GM23338 (cell line): Measurements from ENCODE around the gene RNF114. TPM values are rescaled to one million over a fixed set of nuclear protein-coding genes. Genes with fewer than 3 reads are reported as not detected.
A peak's percentile ranks its signal among the peaks of the same experiment; 100 is the strongest.

Experiments used
- ATAC-seq: fragments of 200-7000 bp; cut with Tn5 transposase; 3 replicates; pipeline ENCODE4 v1.9.1; 2020
- DNase-seq: peaks from one replicate; pipeline ENCODE4 v3.0.0-alpha.2; 2015; ENCODE audit warnings: low spot score
- H2AFZ ChIP-seq: fragments of 200-600 bp; sonication (generic); 2 replicates; pipeline ENCODE4 v1.8.0; 2016; ENCODE audit warnings: antibody characterized with exemption, mild to moderate bottlenecking, moderate library complexity
- H3F3A ChIP-seq: fragments of 200-600 bp; sonication (generic); replicated peaks from 2 replicates; pipeline ENCODE4 v1.8.0; 2017; ENCODE audit warnings: antibody characterized with exemption, mixed run types, low read depth
- H3K27ac ChIP-seq: fragments of 200-600 bp; sonication (generic); 2 replicates; pipeline ENCODE4 v1.6.1; 2016; ENCODE audit warnings: low read depth
- H3K27me3 ChIP-seq: fragments of 200-600 bp; sonication (generic); 2 replicates; pipeline ENCODE4 v1.8.0; 2016; ENCODE audit warnings: mild to moderate bottlenecking, mixed run types, moderate library complexity; ENCODE audit not compliant: insufficient read depth
- H3K36me3 ChIP-seq: fragments of 200-600 bp; sonication (generic); 2 replicates; pipeline ENCODE4 v1.8.0; 2016; ENCODE audit warnings: mild to moderate bottlenecking; ENCODE audit not compliant: insufficient read depth
- H3K4me1 ChIP-seq: fragments of 200-600 bp; sonication (generic); 2 replicates; pipeline ENCODE4 v1.8.0; 2016; ENCODE audit warnings: mild to moderate bottlenecking, moderate library complexity; ENCODE audit not compliant: insufficient read depth
- H3K4me2 ChIP-seq: fragments of 200-600 bp; sonication (generic); 2 replicates; pipeline ENCODE4 v1.7.1; 2017; ENCODE audit warnings: mixed run types
- H3K4me3 ChIP-seq: fragments of 200-600 bp; sonication (generic); 2 replicates; pipeline ENCODE4 v1.6.1; 2016; ENCODE audit warnings: mixed run types
- H3K79me2 ChIP-seq: fragments of 200-600 bp; sonication (generic); replicated peaks from 2 replicates; pipeline ENCODE4 v1.8.0; 2017; ENCODE audit warnings: mild to moderate bottlenecking; ENCODE audit not compliant: insufficient read depth
- H3K9me2 ChIP-seq: fragments of 200-600 bp; sonication (generic); 2 replicates; pipeline ENCODE4 v1.8.0; 2017; ENCODE audit not compliant: insufficient read depth
- H4K20me1 ChIP-seq: fragments of 200-600 bp; sonication (generic); replicated peaks from 2 replicates; pipeline ENCODE4 v1.8.0; 2017; ENCODE audit warnings: mild to moderate bottlenecking; ENCODE audit not compliant: insufficient read depth
- H3K27ac Mint-ChIP-seq: 2 replicates; pipeline ENCODE4 v1.8.0; 2020; ENCODE audit warnings: inconsistent platforms, mild to moderate bottlenecking, moderate library complexity, mixed read lengths
- H3K27me3 Mint-ChIP-seq: 3 replicates; pipeline ENCODE4 v1.8.0; 2022; ENCODE audit warnings: low read depth, mild to moderate bottlenecking, moderate library complexity, mixed read lengths, inconsistent platforms; ENCODE audit not compliant: insufficient read depth, poor library complexity
- H3K36me3 Mint-ChIP-seq: 3 replicates; pipeline ENCODE4 v1.8.0; 2021; ENCODE audit warnings: low read depth, mild to moderate bottlenecking, inconsistent platforms, moderate library complexity, mixed read lengths
- H3K4me1 Mint-ChIP-seq: 3 replicates; pipeline ENCODE4 v1.8.0; 2020; ENCODE audit warnings: mild to moderate bottlenecking, inconsistent platforms, mixed read lengths
- H3K4me3 Mint-ChIP-seq: 3 replicates; pipeline ENCODE4 v1.8.0; 2021; ENCODE audit warnings: moderate library complexity, mild to moderate bottlenecking, inconsistent platforms, mixed read lengths
- H3K9me3 Mint-ChIP-seq: 3 replicates; pipeline ENCODE4 v1.8.0; 2020; ENCODE audit warnings: moderate library complexity, mild to moderate bottlenecking, inconsistent platforms, mixed read lengths
- CREB1 ChIP-seq: fragments of 250-450 bp; sonication (Bioruptor Pico); IDR thresholded peaks from 2 replicates; pipeline ENCODE4 v1.5.0; 2020; ENCODE audit warnings: low read depth, mild to moderate bottlenecking, moderate library complexity
- EZH2 ChIP-seq: fragments of 200-600 bp; sonication (generic); IDR thresholded peaks from one replicate; pipeline ENCODE4 v1.8.0; 2017; ENCODE audit warnings: antibody characterized with exemption, mild to moderate bottlenecking, low read depth; ENCODE audit not compliant: unreplicated experiment
- EZH2phosphoT487 ChIP-seq: fragments of 200-600 bp; sonication (generic); IDR thresholded peaks from one replicate; pipeline ENCODE4 v1.8.1; 2018; ENCODE audit warnings: antibody characterized with exemption; ENCODE audit not compliant: unreplicated experiment
- JUNB ChIP-seq: IDR thresholded peaks from one replicate; pipeline ENCODE4 v1.6.1; 2016; ENCODE audit warnings: antibody characterized with exemption; ENCODE audit not compliant: unreplicated experiment
- NANOG ChIP-seq: IDR thresholded peaks from 2 replicates; pipeline ENCODE4 v1.6.1; 2016; ENCODE audit warnings: antibody characterized with exemption, borderline replicate concordance
- POLR2AphosphoS5 ChIP-seq: IDR thresholded peaks from 2 replicates; pipeline ENCODE4 v1.6.1; 2016; ENCODE audit warnings: antibody characterized with exemption, low read depth
- ZNF114 ChIP-seq: fragments of 250-450 bp; sonication (Bioruptor Pico); IDR thresholded peaks from 2 replicates; pipeline ENCODE4 v1.5.0; 2020; ENCODE audit warnings: mild to moderate bottlenecking, moderate library complexity
- ZNF331 ChIP-seq: fragments of 250-450 bp; sonication (Bioruptor Pico); IDR thresholded peaks from 2 replicates; pipeline ENCODE4 v1.5.0; 2020; ENCODE audit warnings: low read depth, mild to moderate bottlenecking, moderate library complexity
- polyA plus RNA-seq: library from polyadenylated mRNA; unstranded; fragments of >200 nt; fragmentation: Nextera tagmentation; extraction: Ambion mirVana; gene quantifications from 2 replicates; pipeline ENCODE4 v1.2.1, GENCODE V29; 2016
- total RNA-seq: library from RNA; depleted of rRNA; stranded (reverse); fragments of >200 nt; shearing (Covaris generic); gene quantifications from 2 replicates; pipeline ENCODE4 v1.2.3, GENCODE V29; 2014
- TF ChIP-seq, protein P1 (sequence below): IDR thresholded peaks from one replicate; pipeline ENCODE4 v1.6.1; 2018; ENCODE audit warnings: antibody characterized with exemption; ENCODE audit not compliant: unreplicated experiment
- TF ChIP-seq, protein P2 (sequence below), 2 experiments: fragments of 200-600 bp in 1 of 2; sonication (generic) in 1 of 2; conservative IDR thresholded peaks; 2 replicates each; pipeline versions ENCODE4 v1.5.1 to v1.6.1; 2016 to 2017; ENCODE audit warnings: antibody characterized with exemption in 2 of 2, low read depth in 2 of 2, mild to moderate bottlenecking in 2 of 2, moderate library complexity in 1 of 2
- TF ChIP-seq, protein P3 (sequence below): IDR thresholded peaks from 2 replicates; pipeline ENCODE4 v1.6.1; 2016; ENCODE audit warnings: antibody characterized with exemption
- TF ChIP-seq, protein P4 (sequence below): fragments of 250-450 bp; sonication (Bioruptor Pico); IDR thresholded peaks from 2 replicates; pipeline ENCODE4 v1.5.0; 2020; ENCODE audit warnings: mild to moderate bottlenecking, moderate library complexity

Gene RNF114
- total and polyA plus RNA-seq, 2 experiments from 2014 or later = 155 to 279 TPM

DNA sequence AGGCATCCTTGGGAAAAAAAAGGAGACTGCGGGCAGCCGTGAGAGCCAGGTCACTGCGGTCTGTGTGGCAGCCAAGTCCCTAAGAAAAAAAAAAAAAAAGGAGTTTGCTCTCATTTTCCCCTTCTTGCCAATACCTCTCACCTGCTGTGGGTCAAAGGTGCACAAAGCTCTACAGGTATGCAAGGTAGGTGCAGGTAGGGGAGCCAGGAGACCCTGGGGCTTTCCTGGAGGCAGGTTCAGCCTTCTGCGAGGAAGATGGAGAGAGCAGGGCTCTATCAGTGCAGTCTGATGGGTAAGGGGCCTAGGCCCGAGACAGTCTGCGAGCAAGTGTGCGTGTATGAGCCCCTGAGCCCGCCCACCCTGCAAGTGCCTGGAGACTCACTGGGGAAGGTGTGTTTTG is 34.3 kb downstream of the RNF114 start:
- Histone ChIP-seq H3K4me1 (no peaks in the 10 kb centered on the region; the same call in 1 of the 2 replicates), H3K27ac (no peak overlapping the region), H3K36me3 (no peaks in the 10 kb centered on the region), H3F3A (no peaks in the 10 kb centered on the region), H2AFZ (no peak overlapping the region), H4K20me1 (no peaks in the 10 kb centered on the region), H3K4me2 (no peak overlapping the region), H3K79me2 (no peaks in the 10 kb centered on the region), H3K27me3 (no peaks in the 10 kb centered on the region), H3K9me2 (no peaks in the 10 kb centered on the region), H3K4me3 (no peak overlapping the region)
- peaks cover 4% of the 10 kb centered on the region; the same call in 2 of the 3 replicates for H3K4me1 Mint-ChIP-seq
- no peaks in the 10 kb centered on the region for H3K36me3 Mint-ChIP-seq
- TF ChIP-seq, protein P1, sequence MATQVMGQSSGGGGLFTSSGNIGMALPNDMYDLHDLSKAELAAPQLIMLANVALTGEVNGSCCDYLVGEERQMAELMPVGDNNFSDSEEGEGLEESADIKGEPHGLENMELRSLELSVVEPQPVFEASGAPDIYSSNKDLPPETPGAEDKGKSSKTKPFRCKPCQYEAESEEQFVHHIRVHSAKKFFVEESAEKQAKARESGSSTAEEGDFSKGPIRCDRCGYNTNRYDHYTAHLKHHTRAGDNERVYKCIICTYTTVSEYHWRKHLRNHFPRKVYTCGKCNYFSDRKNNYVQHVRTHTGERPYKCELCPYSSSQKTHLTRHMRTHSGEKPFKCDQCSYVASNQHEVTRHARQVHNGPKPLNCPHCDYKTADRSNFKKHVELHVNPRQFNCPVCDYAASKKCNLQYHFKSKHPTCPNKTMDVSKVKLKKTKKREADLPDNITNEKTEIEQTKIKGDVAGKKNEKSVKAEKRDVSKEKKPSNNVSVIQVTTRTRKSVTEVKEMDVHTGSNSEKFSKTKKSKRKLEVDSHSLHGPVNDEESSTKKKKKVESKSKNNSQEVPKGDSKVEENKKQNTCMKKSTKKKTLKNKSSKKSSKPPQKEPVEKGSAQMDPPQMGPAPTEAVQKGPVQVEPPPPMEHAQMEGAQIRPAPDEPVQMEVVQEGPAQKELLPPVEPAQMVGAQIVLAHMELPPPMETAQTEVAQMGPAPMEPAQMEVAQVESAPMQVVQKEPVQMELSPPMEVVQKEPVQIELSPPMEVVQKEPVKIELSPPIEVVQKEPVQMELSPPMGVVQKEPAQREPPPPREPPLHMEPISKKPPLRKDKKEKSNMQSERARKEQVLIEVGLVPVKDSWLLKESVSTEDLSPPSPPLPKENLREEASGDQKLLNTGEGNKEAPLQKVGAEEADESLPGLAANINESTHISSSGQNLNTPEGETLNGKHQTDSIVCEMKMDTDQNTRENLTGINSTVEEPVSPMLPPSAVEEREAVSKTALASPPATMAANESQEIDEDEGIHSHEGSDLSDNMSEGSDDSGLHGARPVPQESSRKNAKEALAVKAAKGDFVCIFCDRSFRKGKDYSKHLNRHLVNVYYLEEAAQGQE = no peak
- TF ChIP-seq, protein P2, sequence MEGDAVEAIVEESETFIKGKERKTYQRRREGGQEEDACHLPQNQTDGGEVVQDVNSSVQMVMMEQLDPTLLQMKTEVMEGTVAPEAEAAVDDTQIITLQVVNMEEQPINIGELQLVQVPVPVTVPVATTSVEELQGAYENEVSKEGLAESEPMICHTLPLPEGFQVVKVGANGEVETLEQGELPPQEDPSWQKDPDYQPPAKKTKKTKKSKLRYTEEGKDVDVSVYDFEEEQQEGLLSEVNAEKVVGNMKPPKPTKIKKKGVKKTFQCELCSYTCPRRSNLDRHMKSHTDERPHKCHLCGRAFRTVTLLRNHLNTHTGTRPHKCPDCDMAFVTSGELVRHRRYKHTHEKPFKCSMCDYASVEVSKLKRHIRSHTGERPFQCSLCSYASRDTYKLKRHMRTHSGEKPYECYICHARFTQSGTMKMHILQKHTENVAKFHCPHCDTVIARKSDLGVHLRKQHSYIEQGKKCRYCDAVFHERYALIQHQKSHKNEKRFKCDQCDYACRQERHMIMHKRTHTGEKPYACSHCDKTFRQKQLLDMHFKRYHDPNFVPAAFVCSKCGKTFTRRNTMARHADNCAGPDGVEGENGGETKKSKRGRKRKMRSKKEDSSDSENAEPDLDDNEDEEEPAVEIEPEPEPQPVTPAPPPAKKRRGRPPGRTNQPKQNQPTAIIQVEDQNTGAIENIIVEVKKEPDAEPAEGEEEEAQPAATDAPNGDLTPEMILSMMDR (conservative IDR thresholded peaks at IDR 0.05; ENCODE audit: low read depth in 2 of 2) = no peak
- TF ChIP-seq EZH2phosphoT487 (no peak), ZNF114 (CRISPR knock-in tag) (no peak), ZNF331 (CRISPR knock-in tag) (no peak), JUNB (no peak), NANOG (no peak), POLR2AphosphoS5 (no peak), CREB1 (CRISPR knock-in tag) (no peak), EZH2 (no peak)
- TF ChIP-seq, protein P3, sequence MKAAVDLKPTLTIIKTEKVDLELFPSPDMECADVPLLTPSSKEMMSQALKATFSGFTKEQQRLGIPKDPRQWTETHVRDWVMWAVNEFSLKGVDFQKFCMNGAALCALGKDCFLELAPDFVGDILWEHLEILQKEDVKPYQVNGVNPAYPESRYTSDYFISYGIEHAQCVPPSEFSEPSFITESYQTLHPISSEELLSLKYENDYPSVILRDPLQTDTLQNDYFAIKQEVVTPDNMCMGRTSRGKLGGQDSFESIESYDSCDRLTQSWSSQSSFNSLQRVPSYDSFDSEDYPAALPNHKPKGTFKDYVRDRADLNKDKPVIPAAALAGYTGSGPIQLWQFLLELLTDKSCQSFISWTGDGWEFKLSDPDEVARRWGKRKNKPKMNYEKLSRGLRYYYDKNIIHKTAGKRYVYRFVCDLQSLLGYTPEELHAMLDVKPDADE = no peak
- TF ChIP-seq, protein P4, sequence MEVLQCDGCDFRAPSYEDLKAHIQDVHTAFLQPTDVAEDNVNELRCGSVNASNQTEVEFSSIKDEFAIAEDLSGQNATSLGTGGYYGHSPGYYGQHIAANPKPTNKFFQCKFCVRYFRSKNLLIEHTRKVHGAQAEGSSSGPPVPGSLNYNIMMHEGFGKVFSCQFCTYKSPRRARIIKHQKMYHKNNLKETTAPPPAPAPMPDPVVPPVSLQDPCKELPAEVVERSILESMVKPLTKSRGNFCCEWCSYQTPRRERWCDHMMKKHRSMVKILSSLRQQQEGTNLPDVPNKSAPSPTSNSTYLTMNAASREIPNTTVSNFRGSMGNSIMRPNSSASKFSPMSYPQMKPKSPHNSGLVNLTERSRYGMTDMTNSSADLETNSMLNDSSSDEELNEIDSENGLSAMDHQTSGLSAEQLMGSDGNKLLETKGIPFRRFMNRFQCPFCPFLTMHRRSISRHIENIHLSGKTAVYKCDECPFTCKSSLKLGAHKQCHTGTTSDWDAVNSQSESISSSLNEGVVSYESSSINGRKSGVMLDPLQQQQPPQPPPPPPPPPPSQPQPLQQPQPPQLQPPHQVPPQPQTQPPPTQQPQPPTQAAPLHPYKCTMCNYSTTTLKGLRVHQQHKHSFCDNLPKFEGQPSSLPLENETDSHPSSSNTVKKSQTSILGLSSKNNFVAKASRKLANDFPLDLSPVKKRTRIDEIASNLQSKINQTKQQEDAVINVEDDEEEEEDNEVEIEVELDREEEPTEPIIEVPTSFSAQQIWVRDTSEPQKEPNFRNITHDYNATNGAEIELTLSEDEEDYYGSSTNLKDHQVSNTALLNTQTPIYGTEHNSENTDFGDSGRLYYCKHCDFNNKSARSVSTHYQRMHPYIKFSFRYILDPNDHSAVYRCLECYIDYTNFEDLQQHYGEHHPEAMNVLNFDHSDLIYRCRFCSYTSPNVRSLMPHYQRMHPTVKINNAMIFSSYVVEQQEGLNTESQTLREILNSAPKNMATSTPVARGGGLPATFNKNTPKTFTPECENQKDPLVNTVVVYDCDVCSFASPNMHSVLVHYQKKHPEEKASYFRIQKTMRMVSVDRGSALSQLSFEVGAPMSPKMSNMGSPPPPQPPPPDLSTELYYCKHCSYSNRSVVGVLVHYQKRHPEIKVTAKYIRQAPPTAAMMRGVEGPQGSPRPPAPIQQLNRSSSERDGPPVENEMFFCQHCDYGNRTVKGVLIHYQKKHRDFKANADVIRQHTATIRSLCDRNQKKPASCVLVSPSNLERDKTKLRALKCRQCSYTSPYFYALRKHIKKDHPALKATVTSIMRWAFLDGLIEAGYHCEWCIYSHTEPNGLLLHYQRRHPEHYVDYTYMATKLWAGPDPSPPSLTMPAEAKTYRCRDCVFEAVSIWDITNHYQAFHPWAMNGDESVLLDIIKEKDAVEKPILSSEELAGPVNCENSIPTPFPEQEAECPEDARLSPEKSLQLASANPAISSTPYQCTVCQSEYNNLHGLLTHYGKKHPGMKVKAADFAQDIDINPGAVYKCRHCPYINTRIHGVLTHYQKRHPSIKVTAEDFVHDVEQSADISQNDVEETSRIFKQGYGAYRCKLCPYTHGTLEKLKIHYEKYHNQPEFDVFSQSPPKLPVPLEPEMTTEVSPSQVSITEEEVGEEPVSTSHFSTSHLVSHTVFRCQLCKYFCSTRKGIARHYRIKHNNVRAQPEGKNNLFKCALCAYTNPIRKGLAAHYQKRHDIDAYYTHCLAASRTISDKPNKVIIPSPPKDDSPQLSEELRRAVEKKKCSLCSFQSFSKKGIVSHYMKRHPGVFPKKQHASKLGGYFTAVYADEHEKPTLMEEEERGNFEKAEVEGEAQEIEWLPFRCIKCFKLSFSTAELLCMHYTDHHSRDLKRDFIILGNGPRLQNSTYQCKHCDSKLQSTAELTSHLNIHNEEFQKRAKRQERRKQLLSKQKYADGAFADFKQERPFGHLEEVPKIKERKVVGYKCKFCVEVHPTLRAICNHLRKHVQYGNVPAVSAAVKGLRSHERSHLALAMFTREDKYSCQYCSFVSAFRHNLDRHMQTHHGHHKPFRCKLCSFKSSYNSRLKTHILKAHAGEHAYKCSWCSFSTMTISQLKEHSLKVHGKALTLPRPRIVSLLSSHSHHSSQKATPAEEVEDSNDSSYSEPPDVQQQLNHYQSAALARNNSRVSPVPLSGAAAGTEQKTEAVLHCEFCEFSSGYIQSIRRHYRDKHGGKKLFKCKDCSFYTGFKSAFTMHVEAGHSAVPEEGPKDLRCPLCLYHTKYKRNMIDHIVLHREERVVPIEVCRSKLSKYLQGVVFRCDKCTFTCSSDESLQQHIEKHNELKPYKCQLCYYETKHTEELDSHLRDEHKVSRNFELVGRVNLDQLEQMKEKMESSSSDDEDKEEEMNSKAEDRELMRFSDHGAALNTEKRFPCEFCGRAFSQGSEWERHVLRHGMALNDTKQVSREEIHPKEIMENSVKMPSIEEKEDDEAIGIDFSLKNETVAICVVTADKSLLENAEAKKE (CRISPR knock-in tag) = no peak
- DNase-seq = no peak
- peak; percentile 59 for ATAC-seq
- H3K27ac Mint-ChIP-seq = no peak overlapping the region; the same call in 1 of the 2 replicates
- H3K27me3 Mint-ChIP-seq = peaks cover 2% of the 10 kb centered on the region
- no peaks in the 10 kb centered on the region for H3K9me3 Mint-ChIP-seq
- no peak overlapping the region for H3K4me3 Mint-ChIP-seq
